8988T (cell line): ENCODE results near the gene SVEP1.

Experiments
- DNase-seq: peaks from one replicate; pipeline ENCODE4 v3.0.0; 2011

SVEP1 gene

DNA sequence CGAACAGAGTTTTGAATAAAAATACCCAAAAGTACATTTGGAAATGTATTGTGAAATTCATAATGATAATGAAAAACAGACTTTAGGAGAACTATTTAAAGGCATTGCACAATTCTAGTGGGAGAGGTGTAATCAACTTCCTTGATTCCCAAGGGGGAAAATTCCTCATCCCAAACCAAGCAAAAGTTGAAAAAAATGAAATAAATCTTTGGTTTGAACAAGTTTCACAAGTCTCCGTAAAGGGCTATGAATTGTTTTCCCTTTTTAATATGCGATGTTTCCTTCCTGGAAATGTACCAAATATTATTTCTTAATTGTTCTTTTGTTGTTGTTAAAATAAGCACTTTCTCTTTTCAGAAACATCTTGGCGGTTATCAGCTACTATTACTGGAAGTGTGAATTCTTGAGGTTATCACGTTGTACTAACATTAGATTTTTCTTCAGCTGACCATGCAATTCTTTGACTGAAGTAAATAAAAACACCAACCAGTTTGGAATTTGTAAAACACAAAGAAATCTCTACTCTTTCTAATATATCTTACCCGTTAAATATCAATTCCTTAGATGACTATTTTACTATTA, 59.3 kb downstream of the SVEP1 start:
- DNase-seq: no peak

DNA sequence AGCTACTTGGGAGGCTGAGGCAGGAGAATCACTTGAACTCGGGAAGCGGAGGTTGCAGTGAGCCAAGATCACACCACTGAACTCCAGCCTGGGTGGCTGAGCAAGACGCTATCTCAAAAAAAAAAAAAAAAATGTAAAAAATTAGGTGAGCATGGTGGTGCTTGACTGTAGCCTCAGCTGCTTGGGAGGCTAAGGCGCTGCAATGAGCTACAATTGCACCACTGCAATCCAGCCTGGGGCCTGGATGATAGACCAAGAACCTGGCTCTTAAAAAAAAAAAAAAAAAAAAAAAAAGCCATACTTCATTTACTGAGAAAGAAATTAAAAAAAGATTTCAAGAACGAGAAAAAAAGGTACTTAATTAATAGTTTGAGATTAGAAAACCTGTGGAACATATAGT, 62.1 kb downstream of the SVEP1 start:
- DNase-seq: no peak

DNA sequence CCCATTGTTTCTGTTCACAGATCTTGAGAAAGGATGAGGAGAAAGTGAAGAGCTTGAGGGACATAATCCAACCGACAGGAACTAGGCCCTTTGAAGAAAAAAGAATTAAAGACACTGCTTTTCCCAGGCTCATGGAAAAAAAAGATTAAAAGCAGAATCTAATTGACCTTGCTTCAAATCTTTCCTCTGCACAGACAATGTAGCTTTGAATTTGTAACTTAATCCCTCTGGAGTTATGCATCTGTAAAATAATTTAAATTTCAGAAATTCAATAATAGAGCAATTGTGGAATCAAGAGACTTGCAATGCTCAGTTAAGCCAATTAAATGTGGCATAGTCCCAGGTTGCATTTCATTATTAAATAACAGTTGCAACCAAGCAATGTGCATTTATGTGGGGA, 64.6 kb downstream of the SVEP1 start:
- DNase-seq: no peak

DNA sequence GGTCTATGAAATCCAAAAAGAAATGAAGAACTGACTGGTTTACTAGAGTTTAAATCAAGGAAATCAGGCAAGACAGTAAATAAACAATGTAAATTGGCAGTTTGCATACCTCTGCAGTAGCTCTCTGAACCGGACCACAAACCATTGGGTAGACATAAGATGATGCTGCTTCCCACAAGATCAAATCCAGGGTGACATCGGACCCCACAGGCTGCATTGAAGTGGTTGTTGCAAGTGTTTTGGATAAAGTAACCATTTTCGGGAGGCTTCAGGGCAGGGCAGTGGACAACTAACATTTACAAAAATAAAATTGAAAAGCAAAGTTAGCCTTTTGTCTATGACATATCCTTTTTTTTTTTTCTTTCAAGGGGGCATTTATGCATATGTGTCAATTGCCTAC, 66.7 kb downstream of the SVEP1 start:
- DNase-seq: no peak

DNA sequence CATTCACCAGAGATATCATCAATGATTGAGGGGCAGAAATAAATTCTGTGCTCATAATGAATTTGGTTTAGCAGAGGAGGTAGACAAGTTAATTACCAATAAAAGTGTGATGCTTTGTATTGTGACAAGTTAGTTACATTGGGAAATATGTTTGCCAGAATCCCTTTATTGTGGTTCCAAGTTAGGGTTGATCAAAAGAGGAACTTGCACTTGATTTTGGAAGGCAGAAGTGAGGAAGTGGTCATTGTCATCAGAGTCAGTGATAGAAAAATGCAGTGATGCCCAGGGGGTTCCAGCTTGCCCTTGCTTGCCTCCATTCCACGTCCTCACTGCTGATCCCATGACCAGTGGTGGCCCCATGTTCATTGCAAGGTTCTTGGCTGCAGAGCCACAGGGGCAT, 69.7 kb downstream of the SVEP1 start:
- DNase-seq: no peak

DNA sequence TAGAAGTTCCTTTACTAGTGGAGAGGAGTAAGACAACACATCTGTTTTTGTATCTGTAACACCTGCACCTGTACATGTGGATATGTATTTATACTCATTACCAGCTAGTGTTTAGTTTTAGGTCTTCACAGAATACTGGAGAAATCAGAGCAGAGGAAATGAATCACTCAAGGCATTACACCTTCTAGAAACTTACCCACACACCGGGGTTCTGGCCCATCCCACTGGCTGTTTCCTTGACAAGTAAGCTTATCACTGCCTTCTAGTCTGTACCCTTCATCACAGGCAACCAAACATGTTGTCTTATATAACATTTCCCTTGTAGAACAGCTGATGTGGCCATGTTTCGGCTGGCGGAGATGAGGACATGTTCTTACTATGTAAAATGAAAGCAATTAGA, 76.7 kb downstream of the SVEP1 start:
- peak; percentile 14 for DNase-seq

DNA sequence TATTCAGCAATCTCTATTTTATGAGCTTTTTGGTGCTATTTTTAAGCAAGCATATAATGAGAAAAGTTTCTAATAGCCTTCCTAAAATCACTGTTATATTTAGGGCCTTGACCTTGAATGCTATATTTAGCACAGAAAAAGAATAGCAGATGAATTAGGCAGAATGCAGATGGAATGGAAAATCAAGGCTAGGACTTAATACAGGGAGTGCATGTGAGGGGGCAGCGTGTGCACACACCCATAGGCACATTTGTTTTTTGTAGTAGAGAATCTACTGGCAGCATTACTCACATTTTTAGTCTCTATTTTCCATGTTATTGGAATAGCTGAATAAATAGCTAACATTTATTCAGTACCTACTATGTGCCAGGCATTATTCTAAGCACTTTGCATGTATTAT, 79.9 kb downstream of the SVEP1 start:
- DNase-seq: no peak

DNA sequence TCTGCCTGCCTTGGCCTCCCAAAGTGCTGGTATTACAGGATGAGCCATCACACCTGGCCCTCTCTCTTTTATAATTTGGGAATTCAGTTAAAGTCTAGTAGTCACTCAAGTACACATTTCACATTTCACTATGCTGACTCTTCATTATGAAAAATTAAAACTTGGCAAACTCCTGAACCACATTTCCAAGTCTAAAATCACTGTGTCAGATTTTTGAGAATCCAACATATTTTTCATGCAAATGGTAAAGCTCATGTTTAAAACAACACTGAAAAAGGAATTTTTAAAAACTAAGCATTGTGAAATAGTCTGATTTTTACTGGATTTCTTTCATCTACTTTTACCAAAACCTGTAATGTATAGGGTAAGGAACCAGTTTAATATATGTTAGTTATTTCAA, 92.3 kb downstream of the SVEP1 start:
- no peak for DNase-seq

DNA sequence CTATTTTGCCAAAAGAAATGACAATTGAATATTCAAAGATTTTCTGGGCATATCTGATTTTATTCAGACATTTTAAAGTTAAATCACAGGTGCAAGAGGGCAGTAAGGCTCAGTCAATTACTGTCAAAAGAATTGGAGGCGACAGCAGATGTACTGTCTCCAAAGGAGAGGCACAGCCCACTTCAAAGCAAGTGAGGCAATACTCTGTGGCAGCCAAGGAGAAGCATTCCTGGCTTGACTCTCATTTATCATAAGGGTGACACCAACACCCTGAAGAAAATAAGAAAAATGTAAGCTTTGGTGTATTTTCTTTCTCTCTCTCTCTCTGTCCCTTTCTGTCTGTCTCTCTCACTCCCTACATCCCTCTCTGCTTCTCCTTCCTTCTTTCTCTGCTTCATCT, 93.3 kb downstream of the SVEP1 start:
- DNase-seq: no peak

DNA sequence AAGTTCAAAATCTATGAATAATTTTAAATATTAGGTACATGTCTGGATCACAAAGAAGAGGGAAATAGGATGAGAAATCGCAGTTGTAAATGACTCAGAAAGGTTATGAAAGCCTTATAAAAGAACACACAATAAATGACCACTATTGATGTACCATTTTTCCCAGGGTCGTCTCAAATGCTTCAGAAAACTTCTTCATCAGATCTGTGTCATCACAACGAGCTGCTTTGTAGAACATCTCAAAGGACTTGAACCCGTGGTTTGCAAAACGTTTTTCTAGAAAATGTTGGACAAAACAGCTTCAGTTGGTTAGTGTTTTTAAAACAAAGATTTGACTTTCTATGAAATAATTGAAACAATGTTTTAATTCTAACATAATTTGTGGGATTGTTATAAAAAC, 100.1 kb downstream of the SVEP1 start:
- DNase-seq: no peak

DNA sequence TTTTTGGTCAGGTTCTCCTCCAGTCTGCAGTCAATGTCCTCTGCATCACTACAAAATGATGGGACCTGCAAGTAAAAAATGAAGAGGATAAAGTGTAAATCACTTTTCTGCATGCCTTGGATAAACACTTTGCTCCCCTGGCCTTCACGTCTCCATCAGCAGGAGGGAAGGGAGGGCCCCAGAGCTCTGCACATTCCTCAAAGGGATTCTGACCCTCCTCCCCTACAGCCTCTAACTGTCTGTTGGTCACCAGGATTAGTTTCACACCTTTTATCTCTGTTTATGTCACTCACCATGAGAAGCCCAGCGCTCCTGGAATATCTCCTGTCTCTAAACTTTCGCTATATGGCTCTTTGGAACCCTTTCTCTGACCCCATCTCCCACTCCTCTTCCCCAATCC, 103.3 kb downstream of the SVEP1 start:
- no peak for DNase-seq

DNA sequence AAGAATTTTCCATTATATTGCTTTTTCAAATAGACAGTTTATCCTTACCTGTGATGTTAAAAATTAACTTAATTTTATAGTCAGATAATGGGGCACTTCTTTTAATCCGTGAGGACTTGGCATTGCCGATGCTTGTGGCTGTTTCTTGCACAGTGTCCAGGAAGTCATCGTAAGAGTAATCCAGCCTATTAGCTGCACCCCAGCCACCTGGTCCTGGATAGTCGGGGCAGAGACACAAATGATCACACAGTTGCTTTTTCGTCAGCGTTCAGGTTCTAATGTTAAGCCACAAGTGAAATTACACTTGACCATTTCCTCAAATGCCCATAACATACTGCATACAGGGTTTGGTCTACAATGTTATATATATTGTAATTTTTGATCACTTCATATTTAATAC, 107.4 kb downstream of the SVEP1 start:
- no peak for DNase-seq

DNA sequence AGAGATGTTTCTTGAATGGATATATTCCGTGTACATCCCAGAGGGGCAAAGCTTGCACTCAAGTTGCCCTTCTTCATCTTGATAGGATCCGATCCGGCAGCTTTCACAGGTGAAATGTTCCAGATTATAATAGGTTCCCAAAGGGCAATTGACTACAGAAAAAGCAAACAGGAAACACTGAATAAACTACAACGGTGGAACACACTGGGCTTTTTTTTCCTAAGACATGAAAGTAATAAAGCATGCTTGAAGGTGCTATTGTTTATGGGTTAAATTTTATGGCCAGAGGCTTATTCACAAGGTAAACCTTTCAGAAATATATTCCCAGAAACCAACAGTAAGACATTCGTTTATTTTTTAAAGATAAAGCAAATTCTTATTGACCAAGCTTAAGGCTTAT, 110.6 kb downstream of the SVEP1 start:
- DNase-seq: no peak

DNA sequence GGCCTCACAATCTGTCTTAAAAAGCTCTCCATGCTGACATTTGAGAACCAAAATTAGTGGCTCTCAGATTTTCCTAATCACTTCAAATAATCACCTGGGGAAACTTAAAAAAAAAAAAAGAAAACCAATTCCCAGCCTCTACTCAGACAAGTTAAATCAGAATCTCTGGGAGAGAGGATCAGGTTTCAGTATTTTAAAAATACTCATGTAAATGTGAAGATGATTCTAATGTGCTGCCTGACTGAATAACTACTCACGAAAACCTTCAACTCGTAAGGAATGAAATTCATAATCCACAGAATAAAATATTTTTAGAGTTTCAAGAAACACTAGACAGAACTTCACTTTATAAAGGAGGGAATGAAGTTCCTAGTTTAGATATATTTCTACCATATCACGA, 114.4 kb downstream of the SVEP1 start:
- no peak for DNase-seq

DNA sequence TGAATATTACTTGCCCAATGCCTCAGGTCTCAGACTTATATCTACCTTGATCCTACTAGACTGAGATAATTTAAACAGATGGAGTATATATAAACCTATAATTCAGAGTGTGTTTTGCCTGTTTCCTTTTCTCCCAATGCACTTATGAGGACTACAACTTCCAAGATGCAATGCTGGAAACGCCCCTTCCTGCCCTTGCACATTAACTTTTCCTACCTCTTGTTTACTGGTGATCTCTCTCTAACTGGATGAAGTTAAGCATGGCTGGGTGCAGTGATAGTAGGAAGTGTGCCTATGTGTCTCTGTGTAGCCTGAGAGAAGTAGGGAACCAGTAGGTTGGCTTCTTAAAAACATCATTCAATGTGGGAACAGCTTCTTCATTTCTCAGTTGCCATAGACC, 115.2 kb downstream of the SVEP1 start:
- no peak for DNase-seq

DNA sequence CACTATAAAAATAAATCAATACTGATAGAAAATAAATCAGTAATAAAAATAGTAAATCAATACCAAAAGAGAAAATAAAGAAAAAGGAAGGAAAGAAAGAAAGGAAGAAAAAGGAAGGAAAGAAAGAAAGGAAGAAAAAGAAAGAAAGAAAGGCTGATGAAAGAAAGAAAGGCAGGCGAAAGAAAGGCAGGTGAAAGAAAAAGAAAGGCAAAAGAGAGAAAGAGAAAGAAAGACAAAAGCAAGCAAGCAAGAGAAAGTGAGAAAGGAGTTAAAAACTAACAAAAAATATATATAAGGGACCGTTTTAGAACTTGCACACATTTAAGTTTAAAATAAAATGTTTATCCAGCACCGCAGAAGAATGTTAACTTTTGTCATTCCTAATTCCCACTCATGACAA, 116.0 kb downstream of the SVEP1 start:
- no peak for DNase-seq

DNA sequence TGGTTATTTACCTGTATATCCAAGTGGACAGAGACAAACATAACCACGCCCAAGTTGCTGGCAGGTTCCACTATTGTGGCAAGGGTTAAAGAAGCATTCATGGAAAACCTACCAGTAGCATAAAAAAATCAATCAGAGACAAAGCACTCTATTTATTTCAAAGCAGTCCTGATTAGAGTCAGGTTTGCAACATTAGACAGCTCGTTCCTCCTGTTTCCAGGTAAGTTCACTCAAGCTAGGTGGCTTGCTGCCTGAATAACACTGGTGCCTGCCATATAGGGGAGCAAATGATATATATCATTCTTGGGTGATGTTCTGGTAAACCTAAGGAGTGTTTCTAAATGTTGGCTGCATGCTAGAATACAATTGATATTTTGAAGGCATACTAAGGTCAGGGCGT, 122.3 kb downstream of the SVEP1 start:
- no peak for DNase-seq

DNA sequence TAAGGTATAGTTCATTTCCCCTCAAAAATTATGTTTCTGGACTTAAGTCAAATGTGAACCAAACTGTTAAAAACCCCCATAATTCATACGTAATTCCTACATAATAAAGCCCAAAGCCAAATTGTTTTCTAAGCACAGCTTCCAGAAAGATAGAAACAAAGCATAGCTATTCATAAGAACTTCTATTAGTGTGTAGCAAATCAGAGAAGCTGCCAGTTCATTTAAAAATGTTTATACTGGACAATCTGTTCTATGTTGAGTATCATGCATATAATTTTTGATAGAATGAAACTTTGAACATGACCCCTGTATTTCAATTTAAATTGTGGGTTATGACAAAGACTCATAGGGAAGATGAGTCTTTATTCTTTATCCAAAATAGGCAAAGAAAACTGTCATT, 122.9 kb downstream of the SVEP1 start:
- no peak for DNase-seq

DNA sequence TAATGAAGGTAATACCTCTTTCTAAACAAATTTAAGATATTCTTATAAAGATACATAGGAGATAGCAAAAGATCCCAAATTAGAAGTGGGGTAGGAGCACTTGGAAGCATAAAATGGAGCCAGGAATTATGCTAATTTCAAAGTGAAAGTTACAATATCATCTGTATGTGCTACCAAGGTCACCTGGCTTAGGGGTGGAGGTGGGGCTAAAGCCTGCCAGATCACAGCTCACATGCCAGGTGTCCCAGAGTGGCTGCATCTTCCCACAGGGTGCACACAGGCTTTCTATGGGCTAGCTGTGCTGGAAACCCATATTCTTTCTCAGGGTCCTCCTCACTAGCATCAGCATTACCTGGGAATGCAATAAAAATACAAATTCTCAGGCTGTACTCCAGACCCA, 123.7 kb downstream of the SVEP1 start:
- DNase-seq: no peak

DNA sequence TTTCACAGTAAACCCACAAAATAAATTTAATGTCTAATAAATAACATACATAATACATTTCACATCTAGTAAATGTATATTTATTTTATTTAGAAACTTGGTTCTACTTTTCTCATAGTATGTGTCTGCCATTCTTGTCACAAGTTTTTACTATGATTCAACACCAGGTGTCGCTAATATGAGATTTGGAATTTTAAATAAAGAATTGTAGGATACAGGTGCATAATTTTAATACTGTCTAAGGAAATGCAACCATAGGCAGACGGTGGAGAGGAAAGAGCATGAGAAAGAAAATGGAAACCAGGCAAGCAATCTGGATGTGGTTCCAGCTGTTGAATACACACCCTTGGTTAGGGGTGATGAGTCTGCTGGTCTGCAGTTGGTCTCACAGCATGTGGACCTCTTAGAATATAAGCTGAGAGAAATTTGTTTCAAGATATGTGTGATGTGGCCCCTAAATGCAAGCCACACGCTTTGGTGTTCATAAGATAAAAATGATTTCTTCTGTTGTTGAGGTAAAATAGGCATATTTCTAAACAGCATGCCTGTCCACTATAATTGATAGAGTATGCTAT, 127.2 kb downstream of the SVEP1 start:
- no peak for DNase-seq

DNA sequence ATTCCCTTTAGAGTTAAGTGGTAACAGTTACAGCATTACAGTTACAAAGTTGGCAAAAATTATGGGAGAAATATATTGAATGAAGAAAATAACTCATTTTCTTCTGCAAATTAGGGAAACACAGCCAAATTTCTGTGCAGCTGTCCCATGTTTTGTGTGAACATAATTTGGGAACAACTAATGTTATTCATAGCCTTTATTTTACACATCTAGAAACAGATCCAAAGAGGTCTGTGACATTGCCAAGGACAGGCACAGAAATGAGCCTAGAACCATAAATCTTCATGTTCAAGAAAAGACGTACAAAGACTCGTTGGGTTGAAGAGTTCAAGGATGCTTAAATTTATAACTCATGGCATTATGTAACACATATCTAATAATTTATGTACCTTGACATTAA, 127.8 kb downstream of the SVEP1 start:
- DNase-seq: no peak

DNA sequence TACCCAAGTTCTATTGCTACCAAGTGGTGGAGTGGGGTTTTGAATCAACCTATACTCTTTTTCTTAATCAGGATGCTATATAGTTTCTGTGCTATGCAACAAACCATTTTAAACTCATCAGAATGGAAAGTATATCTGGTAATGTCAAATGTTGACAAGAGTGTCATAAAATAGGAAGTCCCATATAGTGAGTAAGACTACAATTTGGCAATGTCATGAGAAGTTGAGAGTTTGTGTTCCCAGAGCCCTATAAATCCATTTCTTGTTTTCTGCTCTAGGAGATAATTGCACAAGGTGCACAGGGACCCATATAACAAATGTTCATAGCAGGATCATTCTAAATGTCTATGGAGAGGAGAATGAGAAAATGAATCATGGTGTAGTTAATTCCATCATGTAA, 132.1 kb downstream of the SVEP1 start:
- no peak for DNase-seq

DNA sequence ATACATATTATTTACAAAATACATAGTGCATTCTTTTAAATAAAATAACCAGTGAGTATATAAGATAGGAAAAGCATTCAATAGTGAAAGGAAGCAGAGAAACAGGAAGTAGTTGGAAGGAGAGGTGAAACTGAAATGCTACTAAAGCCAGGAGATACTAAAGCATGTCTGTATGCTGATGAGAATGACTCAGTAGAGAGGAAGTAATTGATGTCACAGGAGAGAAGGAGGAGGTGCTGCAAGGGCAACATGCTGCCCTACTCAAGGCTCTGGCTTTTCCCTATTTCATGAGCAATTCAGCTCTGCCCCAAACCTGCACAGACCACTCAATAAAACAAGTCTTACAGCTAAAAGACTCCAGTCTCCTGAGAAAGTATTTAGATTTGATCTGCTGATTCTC, 133.4 kb downstream of the SVEP1 start:
- no peak for DNase-seq

DNA sequence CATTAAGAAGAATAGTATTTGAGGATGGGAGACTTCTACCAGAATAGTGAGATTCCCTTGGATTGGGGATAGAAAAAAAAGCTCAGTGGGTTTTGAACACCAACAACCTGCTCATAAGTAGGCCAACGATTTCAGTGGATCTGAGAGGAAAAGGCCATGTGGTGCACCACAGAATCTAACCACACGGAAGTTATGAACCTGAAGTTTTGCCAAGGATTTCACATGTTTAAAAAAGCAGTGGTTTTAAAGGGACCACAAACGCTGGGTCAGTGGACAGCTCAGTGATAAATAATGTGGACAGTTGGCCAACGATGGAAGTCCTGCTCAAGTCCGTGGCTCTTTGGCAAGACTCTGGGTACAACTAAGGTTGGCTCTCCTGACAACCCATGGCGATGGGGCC, 134.6 kb downstream of the SVEP1 start:
- no peak for DNase-seq

DNA sequence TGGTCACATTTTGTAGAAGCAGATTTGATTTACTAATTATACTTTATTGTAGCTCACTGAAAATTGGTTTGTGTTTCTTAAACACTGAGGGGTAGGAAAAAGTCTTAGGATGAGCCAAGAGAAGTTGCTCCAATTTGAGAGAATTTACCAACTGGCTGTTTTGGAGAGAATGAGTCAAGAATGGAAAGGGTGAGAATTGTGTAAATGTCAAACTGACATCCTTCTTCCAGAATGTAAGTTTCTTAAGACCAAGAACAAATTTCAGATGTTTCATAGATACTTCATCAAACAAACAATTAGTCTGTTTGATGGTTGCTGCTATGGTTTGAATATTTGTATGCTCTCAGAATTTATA, 135.7 kb downstream of the SVEP1 start:
- no peak for DNase-seq
